ENCODE measurements around the gene ITPK1. TPM values are rescaled to one million over a fixed set of nuclear protein-coding genes. Genes with fewer than 3 reads are reported as not detected.

Gene ITPK1
- total and polyA plus RNA-seq, 2 experiments from 2014 or later, result 33.0 to 42.9 TPM

- DNase-seq (ENCODE audit: low read depth in 1 of 2, low spot score in 1 of 2), result no peak
Measured at GRCh38 chr14:93015064-93015463, 100.7 kb downstream of the ITPK1 start.

GRCh38 chr14:93014058-93015023, 101.4 kb downstream of the ITPK1 start:
- H3K4me1 ChIP-seq (ENCODE audit: low read depth), result peaks cover 34% of the 10 kb centered on the region
- DNase-seq (ENCODE audit: low read depth in 1 of 2, low spot score in 1 of 2), result no peak
- no peaks in the 10 kb centered on the region for H3K36me3 ChIP-seq
- no peak overlapping the region for H3K27ac ChIP-seq
- H3K4me3 ChIP-seq, result no peak overlapping the region
- no peak for TF ChIP-seq CTCF (IDR thresholded peaks at IDR 0.05; ENCODE audit: low read depth, low read length)
- no peaks in the 10 kb centered on the region for H3K27me3 ChIP-seq
- H3K9me3 ChIP-seq (ENCODE audit: low read depth), result no peaks in the 10 kb centered on the region

More at GRCh38 chr14:93015064-93015463, 100.7 kb downstream of the ITPK1 start:
- H3K4me1 ChIP-seq (ENCODE audit: low read depth), result peaks cover 33% of the 10 kb centered on the region
- TF ChIP-seq CTCF (IDR thresholded peaks at IDR 0.05; ENCODE audit: low read depth, low read length), result no peak
- no peaks in the 10 kb centered on the region for H3K27me3 ChIP-seq
- no peak overlapping the region for H3K4me3 ChIP-seq
- no peaks in the 10 kb centered on the region for H3K36me3 ChIP-seq
- no peak overlapping the region for H3K27ac ChIP-seq
- H3K9me3 ChIP-seq (ENCODE audit: low read depth), result no peaks in the 10 kb centered on the region

GRCh38 chr14:93012951-93013719, 102.6 kb downstream of the ITPK1 start:
- TF ChIP-seq CTCF (IDR thresholded peaks at IDR 0.05; ENCODE audit: low read depth, low read length), result no peak

GRCh38 chr14:93012506-93012905, 103.2 kb downstream of the ITPK1 start:
- Histone ChIP-seq H3K36me3 (no peaks in the 10 kb centered on the region), H3K27me3 (no peaks in the 10 kb centered on the region), H3K27ac (no peak overlapping the region), H3K9me3 (ENCODE audit: low read depth) (no peaks in the 10 kb centered on the region), H3K4me1 (ENCODE audit: low read depth) (peaks cover 24% of the 10 kb centered on the region), H3K4me3 (no peak overlapping the region)
- no peak for TF ChIP-seq CTCF (IDR thresholded peaks at IDR 0.05; ENCODE audit: low read depth, low read length)
- DNase-seq (ENCODE audit: low read depth in 1 of 2, low spot score in 1 of 2), result no peak

More at GRCh38 chr14:93012951-93013719, 102.6 kb downstream of the ITPK1 start:
- no peak overlapping the region for H3K4me3 ChIP-seq
- DNase-seq (ENCODE audit: low read depth in 1 of 2, low spot score in 1 of 2), result peak in 1 of 2 donors; percentile 77
- no peaks in the 10 kb centered on the region for H3K27me3 ChIP-seq
- no peaks in the 10 kb centered on the region for H3K36me3 ChIP-seq
- peaks cover 31% of the 10 kb centered on the region for H3K4me1 ChIP-seq (ENCODE audit: low read depth)
- no peak overlapping the region for H3K27ac ChIP-seq
- no peaks in the 10 kb centered on the region for H3K9me3 ChIP-seq (ENCODE audit: low read depth)

GRCh38 chr14:93011650-93012325, 103.9 kb downstream of the ITPK1 start:
- H3K36me3 ChIP-seq, result no peaks in the 10 kb centered on the region
- H3K27ac ChIP-seq, result no peak overlapping the region
- TF ChIP-seq CTCF (IDR thresholded peaks at IDR 0.05; ENCODE audit: low read depth, low read length), result no peak
- H3K27me3 ChIP-seq, result no peaks in the 10 kb centered on the region
- H3K9me3 ChIP-seq (ENCODE audit: low read depth), result no peaks in the 10 kb centered on the region
- no peak for DNase-seq (ENCODE audit: low read depth in 1 of 2, low spot score in 1 of 2)
- H3K4me3 ChIP-seq, result no peak overlapping the region
- H3K4me1 ChIP-seq (ENCODE audit: low read depth), result peaks cover 19% of the 10 kb centered on the region
